ENCODE data around the gene C1orf94.

Gene C1orf94

DNA sequence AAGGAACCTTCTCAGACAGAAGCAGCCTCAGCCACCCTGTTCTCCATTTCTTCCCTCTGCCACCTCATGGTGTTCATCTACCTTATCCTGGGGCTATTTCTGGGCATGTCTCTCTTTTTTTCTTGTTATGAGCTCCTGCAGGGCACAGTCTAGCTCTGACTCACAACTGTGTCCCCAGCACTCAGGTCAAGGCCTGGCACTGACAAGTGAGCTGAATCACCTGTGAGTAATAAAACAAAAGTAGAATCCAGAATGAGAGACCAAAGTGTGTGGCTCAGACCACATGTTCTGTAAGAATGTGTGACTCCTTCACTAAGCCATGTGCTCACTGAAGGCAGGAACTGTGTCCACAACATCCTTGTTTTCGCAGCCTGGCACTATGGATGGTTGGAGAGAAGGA, 23.2 kb downstream of the C1orf94 start:
- no peak for DNase-seq (ENCODE audit: low read depth)
- H3K9ac ChIP-seq (ENCODE audit: low read length): no peak overlapping the region
- H3K4me1 ChIP-seq (ENCODE audit: control insufficient read depth, insufficient read depth, low read length): no peaks in the 10 kb centered on the region
- H3K9me3 ChIP-seq (ENCODE audit: control insufficient read depth, low read length): no peaks in the 10 kb centered on the region
- H3K4me3 ChIP-seq (ENCODE audit: low read length): no peak overlapping the region
- H3K27me3 ChIP-seq (replicated peaks; ENCODE audit: control insufficient read depth, insufficient read depth, low read length): peaks cover 25% of the 10 kb centered on the region
- H3K36me3 ChIP-seq (ENCODE audit: control insufficient read depth, insufficient read depth, low read length, severe bottlenecking): no peaks in the 10 kb centered on the region

DNA sequence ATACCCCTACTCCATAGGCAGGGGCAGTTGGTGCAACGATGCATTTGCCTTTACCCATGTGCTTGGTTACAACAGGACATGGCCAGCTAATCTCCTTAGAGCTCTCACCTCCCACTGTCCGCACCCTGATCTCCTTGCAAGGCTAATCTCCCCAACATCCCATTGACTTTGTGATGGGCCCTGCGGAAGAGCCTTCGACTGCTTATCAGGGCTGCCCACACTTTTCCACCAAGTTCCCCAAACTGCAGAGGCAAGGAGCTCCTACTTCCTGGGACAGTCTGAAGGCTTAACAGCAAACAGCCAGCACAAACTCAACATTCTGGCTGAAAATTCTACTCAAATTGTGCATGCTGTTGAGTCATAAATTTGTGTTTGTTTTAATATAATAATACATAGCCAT, 36.0 kb downstream of the C1orf94 start:
- no peak overlapping the region for H3K9ac ChIP-seq (ENCODE audit: low read length)
- H3K4me3 ChIP-seq (ENCODE audit: low read length): no peak overlapping the region
- no peak for DNase-seq (ENCODE audit: low read depth)
- H3K36me3 ChIP-seq (ENCODE audit: control insufficient read depth, insufficient read depth, low read length, severe bottlenecking): no peaks in the 10 kb centered on the region
- H3K9me3 ChIP-seq (ENCODE audit: control insufficient read depth, low read length): no peaks in the 10 kb centered on the region
- no peaks in the 10 kb centered on the region for H3K4me1 ChIP-seq (ENCODE audit: control insufficient read depth, insufficient read depth, low read length)
- H3K27me3 ChIP-seq (replicated peaks; ENCODE audit: control insufficient read depth, insufficient read depth, low read length): peaks cover 39% of the 10 kb centered on the region

DNA sequence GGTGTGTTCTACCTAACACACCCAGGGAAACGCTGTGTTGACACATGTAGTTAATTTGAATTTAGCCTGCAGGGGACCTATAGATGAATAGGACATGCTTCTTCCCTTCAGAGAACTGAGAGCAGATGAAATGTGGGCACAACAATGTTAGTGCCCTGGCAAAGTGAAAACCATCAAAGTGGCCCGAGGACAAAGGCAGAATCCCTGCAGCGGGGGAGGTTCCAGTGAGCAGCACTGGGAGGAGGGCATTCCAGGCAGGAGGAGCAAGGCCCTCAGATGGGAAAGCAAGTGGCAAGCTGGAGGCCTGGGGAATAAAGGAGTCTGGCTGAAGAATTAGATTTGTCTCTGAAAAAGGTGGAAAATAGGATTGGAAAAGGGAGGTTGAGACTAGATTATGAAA, 37.2 kb downstream of the C1orf94 start:
- no peak for DNase-seq (ENCODE audit: low read depth)
- H3K27me3 ChIP-seq (replicated peaks; ENCODE audit: control insufficient read depth, insufficient read depth, low read length): peaks cover 36% of the 10 kb centered on the region
- no peaks in the 10 kb centered on the region for H3K9me3 ChIP-seq (ENCODE audit: control insufficient read depth, low read length)
- no peak overlapping the region for H3K4me3 ChIP-seq (ENCODE audit: low read length)
- no peak overlapping the region for H3K9ac ChIP-seq (ENCODE audit: low read length)
- H3K4me1 ChIP-seq (ENCODE audit: control insufficient read depth, insufficient read depth, low read length): no peaks in the 10 kb centered on the region
- no peaks in the 10 kb centered on the region for H3K36me3 ChIP-seq (ENCODE audit: control insufficient read depth, insufficient read depth, low read length, severe bottlenecking)

DNA sequence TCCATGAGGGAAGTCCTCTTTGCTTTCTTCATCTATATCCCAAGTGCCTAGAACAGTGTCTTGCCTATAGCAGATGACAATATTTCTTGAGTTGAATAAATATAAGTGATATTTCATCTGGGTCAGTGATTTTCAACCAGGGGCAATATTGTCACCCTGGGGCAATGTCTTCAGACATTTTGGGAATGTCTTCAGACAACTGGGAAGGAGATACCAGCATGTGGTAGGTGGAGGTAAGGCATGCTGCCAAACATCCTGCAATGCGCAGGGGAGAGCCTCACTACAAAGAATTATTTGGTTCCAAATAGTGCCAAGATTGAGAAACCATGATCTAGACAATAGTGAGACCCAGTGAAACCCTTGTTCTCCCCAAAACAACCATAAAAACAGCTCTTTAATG, 54.7 kb downstream of the C1orf94 start:
- no peak overlapping the region for H3K4me3 ChIP-seq (ENCODE audit: low read length)
- peaks cover 10% of the 10 kb centered on the region for H3K27me3 ChIP-seq (replicated peaks; ENCODE audit: control insufficient read depth, insufficient read depth, low read length)
- no peaks in the 10 kb centered on the region for H3K4me1 ChIP-seq (ENCODE audit: control insufficient read depth, insufficient read depth, low read length)
- H3K9ac ChIP-seq (ENCODE audit: low read length): no peak overlapping the region
- DNase-seq (ENCODE audit: low read depth): no peak
- peaks cover 8% of the 10 kb centered on the region for H3K9me3 ChIP-seq (ENCODE audit: control insufficient read depth, low read length)
- no peaks in the 10 kb centered on the region for H3K36me3 ChIP-seq (ENCODE audit: control insufficient read depth, insufficient read depth, low read length, severe bottlenecking)

DNA sequence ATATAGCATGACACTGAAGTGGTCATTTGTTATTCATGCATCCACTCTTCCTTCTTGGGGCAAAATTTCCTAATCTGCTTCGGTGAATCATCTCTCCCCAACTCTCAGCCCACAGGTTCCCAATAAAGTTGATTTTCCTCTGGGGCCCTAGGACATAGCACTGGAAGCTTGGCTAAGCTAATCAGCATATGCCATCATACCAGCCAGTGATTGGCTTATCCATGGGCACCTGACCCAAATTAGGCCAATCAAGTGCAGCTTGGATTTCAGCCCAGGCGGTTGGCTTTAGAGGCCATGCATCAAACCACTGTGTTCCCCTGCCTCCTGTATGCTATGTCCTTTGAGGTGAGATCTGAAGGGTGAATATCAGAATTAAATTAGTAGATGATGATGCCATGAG, 58.9 kb downstream of the C1orf94 start:
- Histone ChIP-seq H3K4me1 (ENCODE audit: control insufficient read depth, insufficient read depth, low read length) (no peaks in the 10 kb centered on the region), H3K9me3 (ENCODE audit: control insufficient read depth, low read length) (peaks cover 7% of the 10 kb centered on the region), H3K4me3 (ENCODE audit: low read length) (no peak overlapping the region), H3K36me3 (ENCODE audit: control insufficient read depth, insufficient read depth, low read length, severe bottlenecking) (no peaks in the 10 kb centered on the region), H3K9ac (ENCODE audit: low read length) (no peak overlapping the region), H3K27me3 (replicated peaks; ENCODE audit: control insufficient read depth, insufficient read depth, low read length) (peaks cover 23% of the 10 kb centered on the region)
- no peak for DNase-seq (ENCODE audit: low read depth)

DNA sequence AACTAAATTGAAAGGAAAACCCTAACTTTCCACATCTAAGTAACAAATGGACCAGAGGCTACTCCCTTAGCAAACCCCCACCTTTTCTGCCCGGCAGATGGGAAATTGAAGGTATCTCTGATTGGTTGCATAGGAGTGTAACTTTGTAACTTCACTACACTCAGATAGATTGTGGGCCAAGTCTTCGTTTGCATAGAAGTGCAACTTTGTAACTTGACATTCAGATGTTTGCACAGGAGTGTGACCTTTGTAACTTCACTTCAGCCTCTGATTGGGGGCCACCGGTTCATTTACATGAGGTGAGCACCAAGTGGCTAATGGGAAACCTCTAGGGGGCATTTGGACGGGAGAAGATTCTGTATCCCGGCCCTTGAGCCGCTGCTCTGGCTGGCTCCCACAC, 59.4 kb downstream of the C1orf94 start:
- Histone ChIP-seq H3K9me3 (ENCODE audit: control insufficient read depth, low read length) (peaks cover 7% of the 10 kb centered on the region), H3K27me3 (replicated peaks; ENCODE audit: control insufficient read depth, insufficient read depth, low read length) (peaks cover 26% of the 10 kb centered on the region), H3K4me3 (ENCODE audit: low read length) (no peak overlapping the region), H3K36me3 (ENCODE audit: control insufficient read depth, insufficient read depth, low read length, severe bottlenecking) (no peaks in the 10 kb centered on the region), H3K9ac (ENCODE audit: low read length) (no peak overlapping the region), H3K4me1 (ENCODE audit: control insufficient read depth, insufficient read depth, low read length) (no peaks in the 10 kb centered on the region)
- DNase-seq (ENCODE audit: low read depth): no peak

DNA sequence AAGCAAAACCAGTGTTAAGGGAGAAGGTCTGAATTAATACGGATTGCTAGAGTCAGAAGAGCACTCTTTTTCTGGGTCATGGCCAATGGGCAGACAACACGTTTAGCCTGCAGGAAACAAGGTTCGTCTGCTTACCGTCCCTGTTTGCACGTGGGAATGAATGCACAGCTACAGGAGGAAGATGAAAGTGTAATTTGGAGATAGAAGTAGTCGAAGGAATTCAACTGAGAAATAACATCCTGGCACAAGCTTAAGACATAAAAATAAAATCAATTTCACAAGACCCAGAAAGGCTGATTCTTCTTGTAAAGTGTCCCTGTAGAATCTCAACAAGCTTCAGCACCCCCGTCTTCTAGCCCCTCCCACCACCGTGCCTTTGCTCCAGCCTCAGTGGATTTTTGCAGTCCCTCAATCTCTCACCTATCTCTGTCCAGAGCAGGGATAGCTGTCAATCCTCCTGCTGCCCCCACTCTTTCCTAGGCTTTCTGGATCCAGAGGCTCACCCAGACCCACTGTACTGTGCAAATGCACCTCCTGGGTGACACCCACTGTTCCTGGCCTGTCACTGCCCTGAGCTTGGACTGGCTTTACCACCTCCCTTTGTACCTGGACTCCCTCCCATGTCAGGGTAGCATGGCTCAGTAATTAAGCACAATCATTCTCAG, 60.6 kb downstream of the C1orf94 start:
- peaks cover 11% of the 10 kb centered on the region for H3K9me3 ChIP-seq (ENCODE audit: control insufficient read depth, low read length)
- H3K4me1 ChIP-seq (ENCODE audit: control insufficient read depth, insufficient read depth, low read length): no peaks in the 10 kb centered on the region
- no peak overlapping the region for H3K9ac ChIP-seq (ENCODE audit: low read length)
- H3K4me3 ChIP-seq (ENCODE audit: low read length): no peak overlapping the region
- no peak for DNase-seq (ENCODE audit: low read depth)
- H3K27me3 ChIP-seq (replicated peaks; ENCODE audit: control insufficient read depth, insufficient read depth, low read length): peaks cover 20% of the 10 kb centered on the region
- H3K36me3 ChIP-seq (ENCODE audit: control insufficient read depth, insufficient read depth, low read length, severe bottlenecking): no peaks in the 10 kb centered on the region

DNA sequence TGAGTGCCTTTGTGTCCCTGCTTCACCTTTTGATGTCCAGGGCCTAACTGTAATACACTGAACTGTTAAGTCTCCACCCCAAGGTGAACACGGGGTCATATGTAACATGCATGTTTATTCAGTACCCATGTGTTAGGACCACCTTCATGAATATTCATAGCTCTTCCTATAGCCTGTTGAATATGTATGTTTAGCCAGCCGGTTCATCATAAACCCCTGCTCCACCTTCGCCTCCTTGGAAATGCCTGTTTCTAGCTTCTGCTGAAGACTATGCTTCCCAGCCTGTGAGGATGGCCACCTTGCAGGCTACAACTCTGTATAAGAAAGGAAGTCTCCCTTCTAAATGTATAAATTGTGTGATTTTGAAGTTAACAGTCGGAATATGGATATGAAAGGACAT, 69.3 kb downstream of the C1orf94 start:
- no peak for DNase-seq (ENCODE audit: low read depth)
- H3K36me3 ChIP-seq (ENCODE audit: control insufficient read depth, insufficient read depth, low read length, severe bottlenecking): no peaks in the 10 kb centered on the region
- H3K9ac ChIP-seq (ENCODE audit: low read length): no peak overlapping the region
- peaks cover 24% of the 10 kb centered on the region for H3K27me3 ChIP-seq (replicated peaks; ENCODE audit: control insufficient read depth, insufficient read depth, low read length)
- H3K4me3 ChIP-seq (ENCODE audit: low read length): no peak overlapping the region
- no peaks in the 10 kb centered on the region for H3K4me1 ChIP-seq (ENCODE audit: control insufficient read depth, insufficient read depth, low read length)
- peaks cover 6% of the 10 kb centered on the region for H3K9me3 ChIP-seq (ENCODE audit: control insufficient read depth, low read length)

DNA sequence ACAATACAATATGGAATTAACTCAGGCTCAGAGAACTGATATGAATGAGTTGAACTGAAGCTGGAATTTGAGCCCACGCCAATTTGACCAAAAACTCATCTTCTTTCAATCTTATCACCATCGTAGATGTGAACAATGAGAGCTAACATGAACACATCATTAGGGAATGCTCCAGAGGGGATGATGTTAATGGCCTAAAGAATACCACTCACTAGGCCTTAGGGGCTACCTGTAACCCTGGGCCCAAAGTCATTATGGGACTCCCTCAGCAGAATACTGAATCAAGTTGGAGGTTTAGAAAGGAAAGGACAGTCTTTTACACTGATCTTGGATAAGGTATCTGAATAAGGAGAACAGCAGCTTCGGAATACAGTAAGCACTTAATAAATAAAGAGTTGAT, 73.6 kb downstream of the C1orf94 start:
- Histone ChIP-seq H3K4me1 (ENCODE audit: control insufficient read depth, insufficient read depth, low read length) (no peaks in the 10 kb centered on the region), H3K4me3 (ENCODE audit: low read length) (no peak overlapping the region), H3K9me3 (ENCODE audit: control insufficient read depth, low read length) (no peaks in the 10 kb centered on the region), H3K9ac (ENCODE audit: low read length) (no peak overlapping the region), H3K36me3 (ENCODE audit: control insufficient read depth, insufficient read depth, low read length, severe bottlenecking) (no peaks in the 10 kb centered on the region), H3K27me3 (replicated peaks; ENCODE audit: control insufficient read depth, insufficient read depth, low read length) (peaks cover 18% of the 10 kb centered on the region)
- no peak for DNase-seq (ENCODE audit: low read depth)

DNA sequence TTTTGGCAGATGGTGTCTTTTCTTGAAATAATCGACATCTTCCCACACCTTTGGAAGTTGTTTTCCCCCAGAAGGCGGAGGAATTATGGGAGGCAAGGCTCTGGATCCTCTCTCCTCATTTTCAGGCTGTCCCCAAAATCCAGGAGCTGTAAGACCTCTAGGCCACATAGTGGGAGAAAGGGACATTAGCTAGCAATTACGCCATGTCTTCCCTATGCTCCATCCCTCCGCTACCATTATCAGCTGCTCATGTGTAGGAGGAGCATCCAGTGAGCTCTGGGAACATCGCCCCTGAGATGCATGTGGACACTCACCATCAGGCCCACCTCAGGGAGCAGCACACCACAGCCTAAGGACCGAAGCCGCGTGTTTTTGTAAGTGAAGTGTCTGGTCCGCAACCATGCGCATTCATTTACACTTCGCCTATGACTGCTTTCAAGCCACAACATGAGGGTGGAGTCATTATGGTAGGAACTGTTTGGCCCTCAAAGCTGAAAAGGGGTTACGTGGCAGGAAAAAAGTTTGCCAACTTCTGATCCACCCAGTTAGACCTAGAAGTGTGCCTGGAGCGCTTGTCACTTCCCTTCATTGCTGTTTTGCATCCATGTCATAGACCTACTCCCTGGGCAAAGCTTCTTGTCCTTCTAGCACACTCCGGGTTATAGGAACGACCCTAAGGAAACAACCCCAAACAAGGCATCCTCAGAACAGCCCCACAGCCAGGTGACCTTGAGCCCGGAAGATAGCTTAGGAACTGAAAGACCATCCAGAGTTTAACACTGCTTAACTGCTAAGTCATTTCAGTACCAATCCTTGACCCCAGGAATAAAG, 85.5 kb downstream of the C1orf94 start:
- Histone ChIP-seq H3K36me3 (ENCODE audit: control insufficient read depth, insufficient read depth, low read length, severe bottlenecking) (no peaks in the 10 kb centered on the region), H3K4me1 (ENCODE audit: control insufficient read depth, insufficient read depth, low read length) (no peaks in the 10 kb centered on the region), H3K27me3 (replicated peaks; ENCODE audit: control insufficient read depth, insufficient read depth, low read length) (peaks cover 62% of the 10 kb centered on the region), H3K4me3 (ENCODE audit: low read length) (no peak overlapping the region), H3K9ac (ENCODE audit: low read length) (no peak overlapping the region), H3K9me3 (ENCODE audit: control insufficient read depth, low read length) (peaks cover 4% of the 10 kb centered on the region)
- DNase-seq (ENCODE audit: low read depth): no peak

DNA sequence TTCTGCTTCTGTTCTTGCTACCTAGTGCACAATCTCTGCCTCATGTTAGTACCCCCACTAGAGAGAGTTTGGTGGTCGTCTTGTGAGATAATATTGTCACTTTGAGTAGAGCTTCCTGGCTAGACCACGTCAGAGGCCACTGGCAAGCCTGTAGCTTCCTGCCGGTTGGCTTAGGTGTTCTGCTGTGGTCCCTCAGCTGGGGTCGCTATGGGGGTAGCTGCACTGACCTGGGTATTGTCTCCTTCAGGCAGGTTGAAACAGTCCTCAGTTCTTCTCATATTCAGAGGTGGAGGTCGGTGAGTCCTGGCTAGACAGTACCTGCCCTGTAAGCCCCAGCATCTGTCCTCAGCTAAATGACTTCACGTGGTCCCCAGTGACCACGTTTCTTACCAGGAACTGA, 86.2 kb downstream of the C1orf94 start:
- Histone ChIP-seq H3K36me3 (ENCODE audit: control insufficient read depth, insufficient read depth, low read length, severe bottlenecking) (no peaks in the 10 kb centered on the region), H3K27me3 (replicated peaks; ENCODE audit: control insufficient read depth, insufficient read depth, low read length) (peaks cover 61% of the 10 kb centered on the region), H3K9me3 (ENCODE audit: control insufficient read depth, low read length) (peaks cover 4% of the 10 kb centered on the region), H3K4me1 (ENCODE audit: control insufficient read depth, insufficient read depth, low read length) (no peaks in the 10 kb centered on the region), H3K9ac (ENCODE audit: low read length) (no peak overlapping the region), H3K4me3 (ENCODE audit: low read length) (no peak overlapping the region)
- no peak for DNase-seq (ENCODE audit: low read depth)
